Upper lobe of left lung (tissue), 6 donors: Measurements from ENCODE around the gene BCAS1. TPM values are rescaled to one million over a fixed set of nuclear protein-coding genes. Genes with fewer than 3 reads are reported as not detected.
A peak's percentile ranks its signal among the peaks of the same experiment; 100 is the strongest.

ENCODE experiments used
- ATAC-seq, 2 donors: fragments of 200-7000 bp; cut with Tn5 transposase; one replicate each; pipeline ENCODE4 v1.9.1; 2022; ENCODE audit warnings: mild to moderate bottlenecking in 2 of 2, moderate library complexity in 2 of 2; ENCODE audit not compliant: low FRiP score in 2 of 2
- DNase-seq, 2 donors: peaks; one replicate each; pipeline ENCODE4 v3.0.0-alpha.2; 2019 to 2020
- H3K27ac ChIP-seq, 4 donors: fragments of 200-600 bp; sonication (generic); one replicate each; pipeline ENCODE4 v1.5.1; 2016 to 2019
- H3K27me3 ChIP-seq, 4 donors: fragments of 200-600 bp; sonication (generic); one replicate each; pipeline ENCODE4 v1.5.1; 2017 to 2019
- H3K36me3 ChIP-seq, 4 donors: fragments of 200-600 bp; sonication (generic); one replicate each; pipeline ENCODE4 v1.5.1; 2016 to 2019
- H3K4me1 ChIP-seq, 4 donors: fragments of 200-600 bp; sonication (generic); one replicate each; pipeline ENCODE4 v1.5.1; 2018 to 2019
- H3K4me3 ChIP-seq, 4 donors: fragments of 200-600 bp; sonication (generic); one replicate each; pipeline ENCODE4 v1.5.1; 2017 to 2019; ENCODE audit warnings: mild to moderate bottlenecking in 2 of 4, moderate library complexity in 1 of 4
- H3K9me3 ChIP-seq, 4 donors: fragments of 200-600 bp; sonication (generic); one replicate each; pipeline ENCODE4 v1.5.1; 2018 to 2019
- CTCF ChIP-seq, 6 experiments: fragments of 450-650 bp in 4 of 6; fragments of 200-600 bp in 2 of 6; sonication (generic) in 2 of 6; IDR thresholded peaks; one replicate each; pipeline ENCODE4 v1.5.1; 2016 to 2019; ENCODE audit warnings: antibody characterized with exemption in 6 of 6
- EP300 ChIP-seq, 4 donors: sonication (generic); formaldehyde crosslinking; IDR thresholded peaks; one replicate each; pipeline ENCODE4 v1.5.1; 2017; ENCODE audit warnings: antibody characterized with exemption in 4 of 4, control low read depth in 2 of 4
- POLR2A ChIP-seq, 4 donors: fragments of 450-650 bp; IDR thresholded peaks; one replicate each; pipeline ENCODE4 v1.5.1; 2016 to 2017; ENCODE audit warnings: antibody characterized with exemption in 4 of 4, mild to moderate bottlenecking in 2 of 4
- POLR2AphosphoS5 ChIP-seq, 2 donors: sonication (generic); formaldehyde crosslinking; IDR thresholded peaks; one replicate each; pipeline ENCODE4 v1.5.1; 2017; ENCODE audit warnings: antibody characterized with exemption in 2 of 2
- WGBS, 2 donors: methylation state at CpG; one replicate each; pipeline ENCODE4 v1.1.5; 2017 to 2018; 5-methylcytosine and 5-hydroxymethylcytosine counted together
- total RNA-seq, 6 donors: library from RNA; depleted of rRNA in 4 of 6; stranded (reverse); fragments of >200 nt in 4 of 6; gene quantifications; one replicate each; pipeline versions ENCODE4 v1.1.0 to v1.2.1, GENCODE V29; 2016 to 2021
- donor health status: DM: no; HTN: no; CAD: no; lungs with moderate emphysema.
- donor health status: DM: no; HTN: yes; CAD: no; lungs with severe emphysema.

The BCAS1 gene
- total RNA-seq, 6 donors from 2014 or later, result 0.74 to 11.2 (median 1.3) TPM

GRCh38 chr20:54103067-54103761 lies 32.8 kb upstream of the BCAS1 start:
- 34 to 38% methylated on average over 11 of the region's 11 CpGs for WGBS, 2 donors
- peak; percentile 75 to 85 for ATAC-seq

GRCh38 chr20:54102543-54102942 lies 32.1 kb upstream of the BCAS1 start:
- no peaks in the 10 kb centered on the region for H3K9me3 ChIP-seq
- no peak overlapping the region for H3K4me3 ChIP-seq
- ATAC-seq (no peak), DNase-seq (no peak)
- H3K27me3 ChIP-seq, result no peaks in the 10 kb centered on the region
- H3K27ac ChIP-seq, result no peak overlapping the region
- no peak for TF ChIP-seq POLR2AphosphoS5 (IDR thresholded peaks at IDR 0.05)
- TF ChIP-seq CTCF (IDR thresholded peaks at IDR 0.05), result no peak
- no peak for TF ChIP-seq POLR2A (IDR thresholded peaks at IDR 0.05)
- TF ChIP-seq EP300 (IDR thresholded peaks at IDR 0.05), result no peak
- peaks cover 0 to 2% (median 0%) of the 10 kb centered on the region in 4 donors for H3K4me1 ChIP-seq
- H3K36me3 ChIP-seq, result no peaks in the 10 kb centered on the region
- 94 to 100% methylated on average over 2 of the region's 2 CpGs for WGBS, 2 donors

More at GRCh38 chr20:54103067-54103761, 32.8 kb upstream of the BCAS1 start:
- Histone ChIP-seq H3K4me3 (no peak overlapping the region), H3K9me3 (no peaks in the 10 kb centered on the region), H3K27ac (no peak overlapping the region), H3K4me1 (peaks cover 0 to 3% (median under 1%) of the 10 kb centered on the region in 4 donors), H3K36me3 (no peaks in the 10 kb centered on the region), H3K27me3 (no peaks in the 10 kb centered on the region)
- TF ChIP-seq CTCF (IDR thresholded peaks at IDR 0.05) (peak; percentile 39 to 86 (median 70)), EP300 (IDR thresholded peaks at IDR 0.05) (no peak)
- peak in 1 of 2 donors; percentile 75 for DNase-seq

GRCh38 chr20:54100563-54100962 lies 30.2 kb upstream of the BCAS1 start:
- no peak for DNase-seq
- H3K9me3 ChIP-seq, result no peaks in the 10 kb centered on the region
- H3K4me3 ChIP-seq, result no peak overlapping the region
- TF ChIP-seq POLR2A (IDR thresholded peaks at IDR 0.05) (no peak), EP300 (IDR thresholded peaks at IDR 0.05) (no peak), CTCF (IDR thresholded peaks at IDR 0.05) (no peak), POLR2AphosphoS5 (IDR thresholded peaks at IDR 0.05) (no peak)
- no peaks in the 10 kb centered on the region for H3K27me3 ChIP-seq
- 91 to 92% methylated on average over 2 of the region's 2 CpGs for WGBS, 2 donors
- H3K36me3 ChIP-seq, result no peaks in the 10 kb centered on the region
- no peaks in the 10 kb centered on the region for H3K4me1 ChIP-seq
- H3K27ac ChIP-seq, result no peak overlapping the region
- no peak for ATAC-seq

- ATAC-seq, result no peak
These were observed 29.5 kb upstream of the BCAS1 start for GRCh38 chr20:54099894-54100293.

More at GRCh38 chr20:54099894-54100293, 29.5 kb upstream of the BCAS1 start:
- no peaks in the 10 kb centered on the region for H3K36me3 ChIP-seq
- no peak for DNase-seq
- H3K4me1 ChIP-seq, result no peaks in the 10 kb centered on the region
- no peak for TF ChIP-seq CTCF (IDR thresholded peaks at IDR 0.05)
- TF ChIP-seq POLR2AphosphoS5 (IDR thresholded peaks at IDR 0.05), result no peak
- TF ChIP-seq EP300 (IDR thresholded peaks at IDR 0.05), result no peak
- TF ChIP-seq POLR2A (IDR thresholded peaks at IDR 0.05), result no peak
- 94 to 100% methylated on average over 3 of the region's 3 CpGs for WGBS, 2 donors
- H3K9me3 ChIP-seq, result no peaks in the 10 kb centered on the region
- H3K27me3 ChIP-seq, result no peaks in the 10 kb centered on the region
- no peak overlapping the region for H3K27ac ChIP-seq
- no peak overlapping the region for H3K4me3 ChIP-seq
